ENCODE results near the gene HJURP.
A peak's percentile ranks its signal among the peaks of the same experiment; 100 is the strongest.

Gene HJURP

DNA sequence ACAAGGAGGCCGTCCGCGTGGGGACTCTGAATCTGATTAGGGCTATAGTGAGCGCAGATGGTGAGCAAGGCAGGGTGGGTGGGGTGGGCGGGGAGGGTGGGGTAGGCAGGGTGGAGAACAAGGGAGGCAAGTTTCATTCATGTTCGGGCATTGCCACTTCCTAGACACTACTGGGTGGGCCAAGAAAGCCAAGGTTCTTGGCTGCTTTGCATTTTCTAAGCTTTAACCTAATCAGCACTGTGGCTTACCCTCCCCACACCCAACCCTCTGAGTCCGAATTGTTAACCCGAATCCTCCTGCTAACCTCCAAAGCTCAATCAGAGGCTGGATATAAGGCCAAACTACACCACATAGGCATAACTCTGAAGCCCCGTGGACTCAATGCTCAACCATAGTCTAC is 58.1 kb downstream of the HJURP start:
- DNase-seq (ENCODE audit: low spot score), result no peak
- in situ Hi-C loops (cut with MboI; ENCODE audit: low sequenced_read_pairs, unreplicated experiment), result no loop called here
- TF ChIP-seq, protein P1, sequence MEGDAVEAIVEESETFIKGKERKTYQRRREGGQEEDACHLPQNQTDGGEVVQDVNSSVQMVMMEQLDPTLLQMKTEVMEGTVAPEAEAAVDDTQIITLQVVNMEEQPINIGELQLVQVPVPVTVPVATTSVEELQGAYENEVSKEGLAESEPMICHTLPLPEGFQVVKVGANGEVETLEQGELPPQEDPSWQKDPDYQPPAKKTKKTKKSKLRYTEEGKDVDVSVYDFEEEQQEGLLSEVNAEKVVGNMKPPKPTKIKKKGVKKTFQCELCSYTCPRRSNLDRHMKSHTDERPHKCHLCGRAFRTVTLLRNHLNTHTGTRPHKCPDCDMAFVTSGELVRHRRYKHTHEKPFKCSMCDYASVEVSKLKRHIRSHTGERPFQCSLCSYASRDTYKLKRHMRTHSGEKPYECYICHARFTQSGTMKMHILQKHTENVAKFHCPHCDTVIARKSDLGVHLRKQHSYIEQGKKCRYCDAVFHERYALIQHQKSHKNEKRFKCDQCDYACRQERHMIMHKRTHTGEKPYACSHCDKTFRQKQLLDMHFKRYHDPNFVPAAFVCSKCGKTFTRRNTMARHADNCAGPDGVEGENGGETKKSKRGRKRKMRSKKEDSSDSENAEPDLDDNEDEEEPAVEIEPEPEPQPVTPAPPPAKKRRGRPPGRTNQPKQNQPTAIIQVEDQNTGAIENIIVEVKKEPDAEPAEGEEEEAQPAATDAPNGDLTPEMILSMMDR (IDR thresholded peaks at IDR 0.05; ENCODE audit: borderline replicate concordance, control extremely low read depth, extremely low read depth, insufficient read depth, missing control alignments), result no peak

DNA sequence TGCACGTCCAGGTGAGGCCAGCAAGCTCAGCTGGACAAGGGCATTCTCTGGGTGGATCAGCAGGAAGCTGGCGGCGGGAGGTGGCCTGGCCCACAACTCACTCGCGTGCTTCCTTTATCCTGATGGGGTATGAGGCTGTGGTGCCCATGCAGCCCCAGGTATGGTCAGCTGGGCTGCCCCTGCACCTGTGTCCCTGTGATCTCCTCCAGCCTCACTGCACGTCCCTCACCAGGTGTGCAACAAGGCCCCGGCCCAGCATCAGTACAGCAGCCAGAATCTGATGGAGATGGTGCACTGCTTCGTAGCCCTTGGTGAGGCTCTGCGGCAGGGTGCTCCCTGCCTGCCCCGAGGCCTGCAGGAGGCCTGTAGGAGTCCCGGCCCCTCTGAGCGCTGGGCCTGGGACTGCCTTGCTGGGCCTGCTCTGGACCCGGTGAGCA is 58.6 kb downstream of the HJURP start:
- TF ChIP-seq, protein P1 (IDR thresholded peaks at IDR 0.05; ENCODE audit: borderline replicate concordance, control extremely low read depth, extremely low read depth, insufficient read depth, missing control alignments), result no peak
- in situ Hi-C loops (cut with MboI; ENCODE audit: low sequenced_read_pairs, unreplicated experiment), result no loop called here
- DNase-seq (ENCODE audit: low spot score), result no peak

DNA sequence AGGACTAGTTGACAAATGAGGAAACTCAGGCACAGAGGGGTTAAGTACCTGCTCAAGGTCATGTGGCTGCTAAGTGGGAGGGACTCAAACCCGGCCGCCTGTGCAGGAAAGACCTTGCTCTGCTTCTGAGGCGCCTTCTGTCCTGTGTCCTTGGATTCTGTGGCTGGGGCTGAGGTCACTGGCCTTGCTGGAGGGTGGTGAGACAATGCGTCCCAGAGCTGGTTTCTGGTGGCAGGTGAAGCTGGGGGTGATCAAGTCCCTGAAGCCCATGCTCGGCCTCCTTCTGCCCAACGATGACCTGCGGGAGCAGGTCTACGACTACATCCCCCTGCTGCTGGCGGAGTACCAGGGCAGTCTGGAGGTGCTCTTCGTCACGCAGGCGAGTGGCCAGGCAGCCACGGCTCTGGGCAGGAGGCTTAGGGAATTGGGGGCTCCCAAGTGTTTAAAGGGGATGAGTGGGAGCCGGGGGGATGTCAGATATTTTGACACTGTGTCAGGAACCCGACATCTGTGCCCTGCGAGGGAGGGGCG is 60.1 kb downstream of the HJURP start:
- TF ChIP-seq, protein P1 (IDR thresholded peaks at IDR 0.05; ENCODE audit: borderline replicate concordance, control extremely low read depth, extremely low read depth, insufficient read depth, missing control alignments), result no peak
- DNase-seq (ENCODE audit: low spot score), result peak; percentile 21
- in situ Hi-C loops (cut with MboI; ENCODE audit: low sequenced_read_pairs, unreplicated experiment), result no loop called here

DNA sequence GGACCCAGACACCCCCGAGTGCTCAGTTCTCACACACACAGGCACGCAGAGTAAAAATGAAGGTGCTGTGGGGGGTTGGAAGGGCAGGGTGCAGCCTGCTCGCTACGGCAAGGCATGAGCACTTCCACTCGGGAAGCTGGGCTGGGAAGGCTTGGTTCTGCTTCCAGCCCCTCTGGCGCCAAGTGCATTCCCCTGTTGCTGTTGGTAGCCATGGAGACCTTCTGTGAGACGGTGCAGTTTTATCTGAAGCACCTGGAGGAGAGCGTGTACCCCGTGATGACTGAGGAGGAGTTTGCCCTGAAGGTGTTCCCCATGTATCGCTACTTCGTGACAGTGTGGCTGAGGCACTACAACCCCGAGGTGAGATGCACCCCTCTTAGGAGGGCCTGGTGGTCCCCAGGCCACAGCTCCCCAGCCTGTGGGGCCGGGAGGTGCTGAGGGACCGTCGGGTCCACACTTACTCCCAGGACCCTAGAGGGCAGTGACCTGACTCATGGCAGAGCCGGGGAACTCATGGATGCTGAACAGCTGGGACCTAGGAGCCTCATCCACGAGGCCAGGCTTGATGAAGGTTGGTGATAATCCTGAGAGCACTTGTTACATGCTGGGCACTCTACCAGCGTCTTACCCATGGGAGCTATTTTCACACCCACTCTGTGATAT is 60.7 kb downstream of the HJURP start:
- TF ChIP-seq, protein P1 (IDR thresholded peaks at IDR 0.05; ENCODE audit: borderline replicate concordance, control extremely low read depth, extremely low read depth, insufficient read depth, missing control alignments), result no peak
- DNase-seq (ENCODE audit: low spot score), result no peak
- in situ Hi-C loops (cut with MboI; ENCODE audit: low sequenced_read_pairs, unreplicated experiment), result no loop called here

DNA sequence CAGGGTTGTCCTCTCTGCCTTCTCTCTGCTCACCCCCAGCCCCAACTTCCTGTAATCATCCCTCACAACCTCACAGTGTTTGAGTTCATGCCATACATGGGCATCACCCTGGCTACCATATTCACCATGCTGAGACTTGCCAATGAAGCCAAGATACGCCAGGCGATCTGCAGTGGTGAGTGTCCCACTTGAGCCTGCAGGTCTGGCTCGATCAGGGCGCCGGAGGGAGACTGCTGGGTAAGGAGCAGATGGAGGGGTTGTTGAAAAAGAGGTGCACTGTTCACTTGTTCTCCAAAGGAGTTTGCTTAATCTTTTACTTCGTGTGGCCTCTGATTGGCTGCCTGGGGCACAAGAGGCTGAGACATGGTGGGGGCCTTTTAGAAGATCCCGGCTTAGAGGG is 61.6 kb downstream of the HJURP start:
- no peak for DNase-seq (ENCODE audit: low spot score)
- TF ChIP-seq, protein P1 (IDR thresholded peaks at IDR 0.05; ENCODE audit: borderline replicate concordance, control extremely low read depth, extremely low read depth, insufficient read depth, missing control alignments), result no peak
- in situ Hi-C loops (cut with MboI; ENCODE audit: low sequenced_read_pairs, unreplicated experiment), result no loop called here

DNA sequence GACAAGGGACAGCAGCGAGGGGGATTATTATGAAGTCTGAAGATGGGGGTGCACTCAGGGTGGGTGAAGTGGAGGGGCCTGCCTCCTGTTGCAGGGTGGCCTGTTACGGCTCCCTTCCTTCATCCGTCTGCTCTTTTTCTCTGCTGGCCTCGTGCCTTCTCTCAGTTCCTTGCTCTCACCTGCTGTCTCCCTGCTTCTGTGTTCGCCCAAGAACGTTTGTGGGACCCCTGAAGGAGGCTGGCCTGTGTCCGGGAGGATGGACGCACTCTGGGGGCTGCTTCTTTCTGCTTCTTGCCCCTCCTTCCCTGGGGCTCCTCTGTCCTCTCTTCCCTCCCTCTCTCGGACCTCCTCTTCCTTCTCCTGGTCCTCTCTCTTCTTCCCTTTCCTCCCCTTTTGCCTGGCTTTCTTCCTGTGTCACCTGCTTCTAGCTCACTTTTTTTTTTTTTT is 62.4 kb downstream of the HJURP start:
- TF ChIP-seq, protein P1 (IDR thresholded peaks at IDR 0.05; ENCODE audit: borderline replicate concordance, control extremely low read depth, extremely low read depth, insufficient read depth, missing control alignments), result no peak
- no peak for DNase-seq (ENCODE audit: low spot score)
- in situ Hi-C loops (cut with MboI; ENCODE audit: low sequenced_read_pairs, unreplicated experiment), result no loop called here

Data from GM13976 (cell line).